ENCODE results near the gene SZT2. TPM values are rescaled to one million over a fixed set of nuclear protein-coding genes. Genes with fewer than 3 reads are reported as not detected.

Gene SZT2
- total RNA-seq, 1 donor from 2014 or later: 30.0 TPM

DNA sequence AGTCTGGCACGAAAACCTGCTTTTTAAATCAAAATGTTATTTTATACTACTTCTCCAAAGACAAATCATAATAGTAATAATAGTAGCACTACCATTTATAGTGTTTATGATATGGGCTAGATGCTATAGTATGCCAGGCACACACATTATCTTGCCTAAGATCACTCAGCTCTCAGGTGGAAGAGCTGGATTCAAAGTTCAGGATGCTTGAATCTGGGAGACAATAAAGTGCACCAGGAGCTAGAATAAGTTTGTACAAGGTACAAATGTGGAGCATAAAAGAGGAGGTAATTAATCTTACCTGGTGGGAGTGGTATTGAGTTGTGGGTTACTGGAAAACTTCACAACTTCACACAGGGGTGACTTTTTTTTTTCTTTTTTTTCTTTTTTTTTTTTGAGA, 11.9 kb upstream of the SZT2 start:
- no peaks in the 10 kb centered on the region for H3K9me3 ChIP-seq (ENCODE audit: insufficient read depth, low read depth, low read length)
- Mint-ChIP-seq H3K27me3 (ENCODE audit: low read depth, unreplicated experiment) (no peaks in the 10 kb centered on the region), H3K9me3 (ENCODE audit: unreplicated experiment) (no peaks in the 10 kb centered on the region), H3K4me1 (ENCODE audit: low read depth, unreplicated experiment) (peaks cover 6% of the 10 kb centered on the region), H3K36me3 (ENCODE audit: low read depth, unreplicated experiment) (peaks cover 10% of the 10 kb centered on the region), H3K27ac (ENCODE audit: unreplicated experiment) (no peak overlapping the region), H3K4me3 (ENCODE audit: unreplicated experiment) (no peak overlapping the region)
- no peak overlapping the region for H3K9ac ChIP-seq (ENCODE audit: low read length)
- peaks cover 13% of the 10 kb centered on the region for H3K36me3 ChIP-seq (ENCODE audit: insufficient read depth, low read length)
- H3K27ac ChIP-seq (ENCODE audit: low read depth, low read length): no peak overlapping the region
- TF ChIP-seq, protein P1, sequence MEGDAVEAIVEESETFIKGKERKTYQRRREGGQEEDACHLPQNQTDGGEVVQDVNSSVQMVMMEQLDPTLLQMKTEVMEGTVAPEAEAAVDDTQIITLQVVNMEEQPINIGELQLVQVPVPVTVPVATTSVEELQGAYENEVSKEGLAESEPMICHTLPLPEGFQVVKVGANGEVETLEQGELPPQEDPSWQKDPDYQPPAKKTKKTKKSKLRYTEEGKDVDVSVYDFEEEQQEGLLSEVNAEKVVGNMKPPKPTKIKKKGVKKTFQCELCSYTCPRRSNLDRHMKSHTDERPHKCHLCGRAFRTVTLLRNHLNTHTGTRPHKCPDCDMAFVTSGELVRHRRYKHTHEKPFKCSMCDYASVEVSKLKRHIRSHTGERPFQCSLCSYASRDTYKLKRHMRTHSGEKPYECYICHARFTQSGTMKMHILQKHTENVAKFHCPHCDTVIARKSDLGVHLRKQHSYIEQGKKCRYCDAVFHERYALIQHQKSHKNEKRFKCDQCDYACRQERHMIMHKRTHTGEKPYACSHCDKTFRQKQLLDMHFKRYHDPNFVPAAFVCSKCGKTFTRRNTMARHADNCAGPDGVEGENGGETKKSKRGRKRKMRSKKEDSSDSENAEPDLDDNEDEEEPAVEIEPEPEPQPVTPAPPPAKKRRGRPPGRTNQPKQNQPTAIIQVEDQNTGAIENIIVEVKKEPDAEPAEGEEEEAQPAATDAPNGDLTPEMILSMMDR (IDR thresholded peaks at IDR 0.05; ENCODE audit: insufficient read depth, low read depth, low read length): no peak
- no peak for TF ChIP-seq EZH2 (IDR thresholded peaks at IDR 0.05; ENCODE audit: insufficient read depth, low read length)
- no peak for DNase-seq (ENCODE audit: low read depth)
- peaks cover 11% of the 10 kb centered on the region for H3K4me1 ChIP-seq (ENCODE audit: insufficient read depth, low read length)
- no peak overlapping the region for H3K4me2 ChIP-seq (ENCODE audit: low read length)
- H3K79me2 ChIP-seq (ENCODE audit: insufficient read depth, low read length): no peaks in the 10 kb centered on the region
- no peaks in the 10 kb centered on the region for H4K20me1 ChIP-seq (ENCODE audit: insufficient read depth, low read length)
- H3K4me3 ChIP-seq (ENCODE audit: insufficient read depth, low read depth, low read length): no peak overlapping the region
- no peaks in the 10 kb centered on the region for H3K27me3 ChIP-seq (ENCODE audit: insufficient read depth, low read length)
- no peak for FAIRE-seq
- no peak overlapping the region for H2AFZ ChIP-seq (ENCODE audit: low read depth, low read length)

DNA sequence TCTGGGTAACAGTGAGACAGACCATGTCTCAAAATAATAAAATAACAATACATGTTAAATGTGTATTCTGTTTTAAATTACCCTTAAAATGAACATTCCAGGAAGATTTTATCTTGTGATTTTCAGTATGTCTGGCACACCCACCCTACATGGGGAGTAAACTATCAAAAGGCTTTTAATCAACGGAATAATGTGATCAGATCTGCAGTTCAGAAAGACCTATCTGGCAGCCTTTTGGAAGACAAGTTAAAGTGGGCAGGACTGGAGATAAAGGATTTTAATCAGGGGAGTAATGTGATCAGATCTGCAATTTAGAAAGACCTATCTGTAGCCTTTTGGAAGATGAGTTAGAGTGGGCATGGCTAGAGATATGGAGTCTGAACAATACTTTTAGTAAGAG, 10.2 kb upstream of the SZT2 start:
- no peaks in the 10 kb centered on the region for H3K9me3 ChIP-seq (ENCODE audit: insufficient read depth, low read depth, low read length)
- DNase-seq (ENCODE audit: low read depth): no peak
- no peak overlapping the region for H3K4me2 ChIP-seq (ENCODE audit: low read length)
- H3K27me3 ChIP-seq (ENCODE audit: insufficient read depth, low read length): no peaks in the 10 kb centered on the region
- H3K4me1 ChIP-seq (ENCODE audit: insufficient read depth, low read length): no peaks in the 10 kb centered on the region
- H3K27ac ChIP-seq (ENCODE audit: low read depth, low read length): no peak overlapping the region
- no peak overlapping the region for H3K4me3 ChIP-seq (ENCODE audit: insufficient read depth, low read depth, low read length)
- H4K20me1 ChIP-seq (ENCODE audit: insufficient read depth, low read length): no peaks in the 10 kb centered on the region
- TF ChIP-seq, protein P1 (IDR thresholded peaks at IDR 0.05; ENCODE audit: insufficient read depth, low read depth, low read length): no peak
- TF ChIP-seq EZH2 (IDR thresholded peaks at IDR 0.05; ENCODE audit: insufficient read depth, low read length): no peak
- H3K36me3 ChIP-seq (ENCODE audit: insufficient read depth, low read length): peaks cover 29% of the 10 kb centered on the region
- H2AFZ ChIP-seq (ENCODE audit: low read depth, low read length): no peak overlapping the region
- Mint-ChIP-seq H3K9me3 (ENCODE audit: unreplicated experiment) (no peaks in the 10 kb centered on the region), H3K4me3 (ENCODE audit: unreplicated experiment) (no peak overlapping the region), H3K36me3 (ENCODE audit: low read depth, unreplicated experiment) (peaks cover 16% of the 10 kb centered on the region), H3K4me1 (ENCODE audit: low read depth, unreplicated experiment) (peaks cover 6% of the 10 kb centered on the region), H3K27ac (ENCODE audit: unreplicated experiment) (no peak overlapping the region), H3K27me3 (ENCODE audit: low read depth, unreplicated experiment) (no peaks in the 10 kb centered on the region)
- H3K9ac ChIP-seq (ENCODE audit: low read length): no peak overlapping the region
- H3K79me2 ChIP-seq (ENCODE audit: insufficient read depth, low read length): no peaks in the 10 kb centered on the region
- FAIRE-seq: no peak

DNA sequence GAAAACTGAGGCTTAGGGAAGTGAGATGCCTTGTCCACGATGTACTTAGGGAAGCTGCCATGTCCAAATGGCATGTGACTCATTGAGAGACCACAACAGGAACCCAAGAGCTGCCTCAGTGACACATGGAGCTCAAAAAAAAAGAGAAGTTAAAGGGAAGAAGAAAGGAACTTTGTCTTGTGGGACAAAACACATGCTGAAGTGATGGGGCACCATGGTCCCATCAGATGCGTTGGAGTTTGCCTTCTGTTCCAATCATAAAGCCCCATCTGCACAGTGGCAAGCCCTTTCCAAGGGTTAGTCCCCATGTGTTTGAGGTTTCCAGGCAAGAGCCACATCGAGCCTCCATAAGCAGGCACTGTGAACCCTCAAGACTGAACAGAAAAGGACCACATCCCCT, 8.1 kb upstream of the SZT2 start:
- Histone ChIP-seq H3K4me1 (ENCODE audit: insufficient read depth, low read length) (no peaks in the 10 kb centered on the region), H2AFZ (ENCODE audit: low read depth, low read length) (no peak overlapping the region), H3K9me3 (ENCODE audit: insufficient read depth, low read depth, low read length) (no peaks in the 10 kb centered on the region), H3K27me3 (ENCODE audit: insufficient read depth, low read length) (no peaks in the 10 kb centered on the region), H3K4me3 (ENCODE audit: insufficient read depth, low read depth, low read length) (no peak overlapping the region), H4K20me1 (ENCODE audit: insufficient read depth, low read length) (peaks cover 11% of the 10 kb centered on the region), H3K4me2 (ENCODE audit: low read length) (no peak overlapping the region), H3K36me3 (ENCODE audit: insufficient read depth, low read length) (peaks cover 50% of the 10 kb centered on the region), H3K9ac (ENCODE audit: low read length) (no peak overlapping the region), H3K79me2 (ENCODE audit: insufficient read depth, low read length) (peaks cover 4% of the 10 kb centered on the region), H3K27ac (ENCODE audit: low read depth, low read length) (no peak overlapping the region)
- H3K4me1 Mint-ChIP-seq (ENCODE audit: low read depth, unreplicated experiment): peaks cover 6% of the 10 kb centered on the region
- H3K9me3 Mint-ChIP-seq (ENCODE audit: unreplicated experiment): no peaks in the 10 kb centered on the region
- H3K27me3 Mint-ChIP-seq (ENCODE audit: low read depth, unreplicated experiment): no peaks in the 10 kb centered on the region
- TF ChIP-seq EZH2 (IDR thresholded peaks at IDR 0.05; ENCODE audit: insufficient read depth, low read length): no peak
- TF ChIP-seq, protein P1 (IDR thresholded peaks at IDR 0.05; ENCODE audit: insufficient read depth, low read depth, low read length): no peak
- no peak overlapping the region for H3K27ac Mint-ChIP-seq (ENCODE audit: unreplicated experiment)
- no peak for FAIRE-seq
- DNase-seq (ENCODE audit: low read depth): no peak
- H3K36me3 Mint-ChIP-seq (ENCODE audit: low read depth, unreplicated experiment): peaks cover 25% of the 10 kb centered on the region
- H3K4me3 Mint-ChIP-seq (ENCODE audit: unreplicated experiment): no peak overlapping the region
